Measurements from ENCODE around the gene MAL. TPM values are rescaled to one million over a fixed set of nuclear protein-coding genes. Genes with fewer than 3 reads are reported as not detected.

MAL gene
- total and polyA plus RNA-seq, 2 of the 13 experiments (the other 11 are each of a cell fraction or from before 2014, with no cell fraction given): not detected

DNA sequence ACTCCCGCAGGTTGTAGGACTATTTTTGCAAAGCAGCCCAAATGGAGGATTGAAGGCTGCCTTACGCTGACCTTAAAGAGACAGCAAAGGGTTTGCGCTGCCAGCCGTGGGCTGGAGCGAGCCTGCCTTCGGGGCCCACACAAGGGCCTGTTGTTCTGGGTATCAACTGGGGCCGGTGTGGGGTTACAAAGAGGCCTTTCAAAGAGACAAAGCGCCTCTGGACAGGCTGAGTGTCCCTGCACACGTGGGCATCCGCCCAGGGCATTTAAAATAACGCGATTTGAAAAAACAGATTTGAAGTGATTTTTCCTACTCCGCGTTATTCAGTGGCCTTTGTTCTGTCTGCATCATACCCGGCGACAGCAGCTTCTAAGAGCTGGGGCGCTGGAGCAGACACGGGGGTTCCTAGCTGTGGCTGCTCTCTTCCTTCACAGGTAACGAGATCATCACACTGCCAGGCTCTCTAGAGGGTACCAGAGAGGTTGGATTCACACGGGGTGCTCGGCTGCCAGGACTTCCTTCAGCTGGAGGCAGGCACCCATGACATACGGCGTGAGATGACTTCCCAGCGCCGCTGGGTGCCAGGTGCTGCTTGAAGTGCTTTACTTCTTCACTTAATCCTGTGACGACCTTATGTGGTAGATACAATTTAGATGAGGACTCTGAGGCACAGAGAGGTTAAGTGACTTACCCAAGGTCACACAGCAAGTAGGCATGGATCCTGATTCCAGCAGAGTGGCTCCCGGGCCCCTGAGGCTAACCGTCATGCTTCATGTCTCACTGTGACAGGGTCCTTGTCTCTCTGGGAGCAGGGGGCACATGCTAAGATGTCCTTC, 32.2 kb downstream of the MAL start (continued):
- TF ChIP-seq, protein P1, sequence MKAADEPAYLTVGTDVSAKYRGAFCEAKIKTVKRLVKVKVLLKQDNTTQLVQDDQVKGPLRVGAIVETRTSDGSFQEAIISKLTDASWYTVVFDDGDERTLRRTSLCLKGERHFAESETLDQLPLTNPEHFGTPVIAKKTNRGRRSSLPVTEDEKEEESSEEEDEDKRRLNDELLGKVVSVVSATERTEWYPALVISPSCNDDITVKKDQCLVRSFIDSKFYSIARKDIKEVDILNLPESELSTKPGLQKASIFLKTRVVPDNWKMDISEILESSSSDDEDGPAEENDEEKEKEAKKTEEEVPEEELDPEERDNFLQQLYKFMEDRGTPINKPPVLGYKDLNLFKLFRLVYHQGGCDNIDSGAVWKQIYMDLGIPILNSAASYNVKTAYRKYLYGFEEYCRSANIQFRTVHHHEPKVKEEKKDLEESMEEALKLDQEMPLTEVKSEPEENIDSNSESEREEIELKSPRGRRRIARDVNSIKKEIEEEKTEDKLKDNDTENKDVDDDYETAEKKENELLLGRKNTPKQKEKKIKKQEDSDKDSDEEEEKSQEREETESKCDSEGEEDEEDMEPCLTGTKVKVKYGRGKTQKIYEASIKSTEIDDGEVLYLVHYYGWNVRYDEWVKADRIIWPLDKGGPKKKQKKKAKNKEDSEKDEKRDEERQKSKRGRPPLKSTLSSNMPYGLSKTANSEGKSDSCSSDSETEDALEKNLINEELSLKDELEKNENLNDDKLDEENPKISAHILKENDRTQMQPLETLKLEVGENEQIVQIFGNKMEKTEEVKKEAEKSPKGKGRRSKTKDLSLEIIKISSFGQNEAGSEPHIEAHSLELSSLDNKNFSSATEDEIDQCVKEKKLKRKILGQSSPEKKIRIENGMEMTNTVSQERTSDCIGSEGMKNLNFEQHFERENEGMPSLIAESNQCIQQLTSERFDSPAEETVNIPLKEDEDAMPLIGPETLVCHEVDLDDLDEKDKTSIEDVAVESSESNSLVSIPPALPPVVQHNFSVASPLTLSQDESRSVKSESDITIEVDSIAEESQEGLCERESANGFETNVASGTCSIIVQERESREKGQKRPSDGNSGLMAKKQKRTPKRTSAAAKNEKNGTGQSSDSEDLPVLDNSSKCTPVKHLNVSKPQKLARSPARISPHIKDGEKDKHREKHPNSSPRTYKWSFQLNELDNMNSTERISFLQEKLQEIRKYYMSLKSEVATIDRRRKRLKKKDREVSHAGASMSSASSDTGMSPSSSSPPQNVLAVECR (CRISPR knock-in tag; IDR thresholded peaks at IDR 0.05; ENCODE audit: borderline replicate concordance): no peak
- TF ChIP-seq ZNF260 (CRISPR knock-in tag; IDR thresholded peaks at IDR 0.05; ENCODE audit: borderline replicate concordance, low read depth) (no peak), RBM39 (IDR thresholded peaks at IDR 0.05; ENCODE audit: low read depth, low read length, poor library complexity, severe bottlenecking) (peak; percentile 48), ZNF235 (CRISPR knock-in tag; IDR thresholded peaks at IDR 0.05; ENCODE audit: borderline replicate concordance) (no peak), RNF2 (conservative IDR thresholded peaks at IDR 0.05; ENCODE audit: low read depth) (no peak), MAZ (IDR thresholded peaks at IDR 0.05; ENCODE audit: borderline replicate concordance, low read depth, low read length) (no peak), MAZ (CRISPR knock-in tag; IDR thresholded peaks at IDR 0.05; ENCODE audit: low read depth) (no peak), ZNF20 (CRISPR knock-in tag; IDR thresholded peaks at IDR 0.05) (no peak), NPAS2 (CRISPR knock-in tag; IDR thresholded peaks at IDR 0.05; ENCODE audit: borderline replicate concordance) (no peak), SOX13 (IDR thresholded peaks at IDR 0.05) (no peak), SOX13 (CRISPR knock-in tag; conservative IDR thresholded peaks at IDR 0.05 in 1 of 2, IDR thresholded peaks at IDR 0.05 in 1 of 2) (peak in 1 of 2 experiments; percentile 73; a peak in 2 of 4 replicates), BCL3 (CRISPR knock-in tag; IDR thresholded peaks at IDR 0.05) (no peak), MTA3 (CRISPR knock-in tag; IDR thresholded peaks at IDR 0.05) (no peak), KMT2B (CRISPR knock-in tag; IDR thresholded peaks at IDR 0.05) (no peak)
- TF ChIP-seq, protein P2, sequence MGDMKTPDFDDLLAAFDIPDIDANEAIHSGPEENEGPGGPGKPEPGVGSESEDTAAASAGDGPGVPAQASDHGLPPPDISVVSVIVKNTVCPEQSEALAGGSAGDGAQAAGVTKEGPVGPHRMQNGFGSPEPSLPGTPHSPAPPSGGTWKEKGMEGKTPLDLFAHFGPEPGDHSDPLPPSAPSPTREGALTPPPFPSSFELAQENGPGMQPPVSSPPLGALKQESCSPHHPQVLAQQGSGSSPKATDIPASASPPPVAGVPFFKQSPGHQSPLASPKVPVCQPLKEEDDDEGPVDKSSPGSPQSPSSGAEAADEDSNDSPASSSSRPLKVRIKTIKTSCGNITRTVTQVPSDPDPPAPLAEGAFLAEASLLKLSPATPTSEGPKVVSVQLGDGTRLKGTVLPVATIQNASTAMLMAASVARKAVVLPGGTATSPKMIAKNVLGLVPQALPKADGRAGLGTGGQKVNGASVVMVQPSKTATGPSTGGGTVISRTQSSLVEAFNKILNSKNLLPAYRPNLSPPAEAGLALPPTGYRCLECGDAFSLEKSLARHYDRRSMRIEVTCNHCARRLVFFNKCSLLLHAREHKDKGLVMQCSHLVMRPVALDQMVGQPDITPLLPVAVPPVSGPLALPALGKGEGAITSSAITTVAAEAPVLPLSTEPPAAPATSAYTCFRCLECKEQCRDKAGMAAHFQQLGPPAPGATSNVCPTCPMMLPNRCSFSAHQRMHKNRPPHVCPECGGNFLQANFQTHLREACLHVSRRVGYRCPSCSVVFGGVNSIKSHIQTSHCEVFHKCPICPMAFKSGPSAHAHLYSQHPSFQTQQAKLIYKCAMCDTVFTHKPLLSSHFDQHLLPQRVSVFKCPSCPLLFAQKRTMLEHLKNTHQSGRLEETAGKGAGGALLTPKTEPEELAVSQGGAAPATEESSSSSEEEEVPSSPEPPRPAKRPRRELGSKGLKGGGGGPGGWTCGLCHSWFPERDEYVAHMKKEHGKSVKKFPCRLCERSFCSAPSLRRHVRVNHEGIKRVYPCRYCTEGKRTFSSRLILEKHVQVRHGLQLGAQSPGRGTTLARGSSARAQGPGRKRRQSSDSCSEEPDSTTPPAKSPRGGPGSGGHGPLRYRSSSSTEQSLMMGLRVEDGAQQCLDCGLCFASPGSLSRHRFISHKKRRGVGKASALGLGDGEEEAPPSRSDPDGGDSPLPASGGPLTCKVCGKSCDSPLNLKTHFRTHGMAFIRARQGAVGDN (CRISPR knock-in tag; IDR thresholded peaks at IDR 0.05): no peak

Measured in HepG2 (cell line).